Endodermal cell (in vitro differentiated cells): ENCODE data around the gene FAM53A. TPM values are rescaled to one million over a fixed set of nuclear protein-coding genes. Genes with fewer than 3 reads are reported as not detected.
A peak's percentile ranks its signal among the peaks of the same experiment; 100 is the strongest.

ENCODE experiments used
- DNase-seq: peaks from one replicate; pipeline ENCODE4 v3.0.0-alpha.2; 2017
- H3K27ac ChIP-seq: 2 replicates; pipeline ENCODE4 v1.5.1; 2013; ENCODE audit warnings: mild to moderate bottlenecking, low read depth, low read length, moderate library complexity
- H3K27me3 ChIP-seq: 2 replicates; pipeline ENCODE4 v1.6.1; 2013; ENCODE audit warnings: mild to moderate bottlenecking, low read length, moderate library complexity; ENCODE audit not compliant: insufficient read depth, control insufficient read depth, poor library complexity, severe bottlenecking
- H3K36me3 ChIP-seq: 2 replicates; pipeline ENCODE4 v1.7.0; 2013; ENCODE audit warnings: mild to moderate bottlenecking, low read length, moderate library complexity; ENCODE audit not compliant: control insufficient read depth, insufficient read depth
- H3K4me1 ChIP-seq: one replicate; pipeline ENCODE4 v1.7.0; 2013; ENCODE audit warnings: low read length; ENCODE audit not compliant: control insufficient read depth, insufficient read depth
- H3K4me3 ChIP-seq: 2 replicates; pipeline ENCODE4 v1.5.1; 2013; ENCODE audit warnings: mild to moderate bottlenecking, low read length, moderate library complexity
- H3K9ac ChIP-seq: 2 replicates; pipeline ENCODE4 v1.6.1; 2013; ENCODE audit warnings: mild to moderate bottlenecking, low read length, moderate library complexity; ENCODE audit not compliant: poor library complexity, severe bottlenecking; ENCODE audit errors: extremely low read depth
- H3K9me3 ChIP-seq: 2 replicates; pipeline ENCODE4 v1.6.1; 2013; ENCODE audit warnings: mild to moderate bottlenecking, low read length, moderate library complexity; ENCODE audit not compliant: control insufficient read depth
- H3K27ac Mint-ChIP-seq: 2 replicates; pipeline ENCODE4 v1.8.0; 2020; ENCODE audit warnings: mixed read lengths
- H3K27me3 Mint-ChIP-seq: 2 replicates; pipeline ENCODE4 v1.8.0; 2021; ENCODE audit warnings: mild to moderate bottlenecking, mixed read lengths; ENCODE audit not compliant: insufficient read depth
- H3K36me3 Mint-ChIP-seq: 2 replicates; pipeline ENCODE4 v1.8.0; 2020; ENCODE audit warnings: low read depth, mixed read lengths
- H3K4me1 Mint-ChIP-seq: 2 replicates; pipeline ENCODE4 v1.8.0; 2020; ENCODE audit warnings: mixed read lengths
- H3K4me3 Mint-ChIP-seq: 2 replicates; pipeline ENCODE4 v1.8.0; 2020; ENCODE audit warnings: mild to moderate bottlenecking, moderate library complexity, mixed read lengths
- H3K9me3 Mint-ChIP-seq: 2 replicates; pipeline ENCODE4 v1.8.0; 2020; ENCODE audit warnings: mild to moderate bottlenecking, mixed read lengths
- WGBS, 2 experiments: methylation state at CpG; one replicate each; pipeline versions ENCODE4 v1.1.5 to v1.1.7; 2013; ENCODE audit warnings: missing lambda C conversion rate in 2 of 2, mixed read lengths in 1 of 2; ENCODE audit not compliant: insufficient coverage in 1 of 2, insufficient read length in 1 of 2; 5-methylcytosine and 5-hydroxymethylcytosine counted together
- total RNA-seq, 2 donors: library from RNA; stranded (reverse); fragmentation: NEBNext Ultra II Directional in 1 of 2; extraction: Animal tissue kit (Norgen Biotek cat#: 25700) in 1 of 2; gene quantifications; 2 replicates in 1 of 2; 3 replicates in 1 of 2; pipeline ENCODE4 v1.2.1, GENCODE V29; 2021
- TF ChIP-seq, protein P1 (sequence below): fragments of 200-600 bp; sonication (generic); conservative IDR thresholded peaks from 2 replicates; pipeline ENCODE4 v1.5.0; 2021; ENCODE audit warnings: antibody characterized with exemption, mild to moderate bottlenecking

The FAM53A gene
- total RNA-seq, 2 donors from 2014 or later: 3.7 to 4.9 TPM

DNA sequence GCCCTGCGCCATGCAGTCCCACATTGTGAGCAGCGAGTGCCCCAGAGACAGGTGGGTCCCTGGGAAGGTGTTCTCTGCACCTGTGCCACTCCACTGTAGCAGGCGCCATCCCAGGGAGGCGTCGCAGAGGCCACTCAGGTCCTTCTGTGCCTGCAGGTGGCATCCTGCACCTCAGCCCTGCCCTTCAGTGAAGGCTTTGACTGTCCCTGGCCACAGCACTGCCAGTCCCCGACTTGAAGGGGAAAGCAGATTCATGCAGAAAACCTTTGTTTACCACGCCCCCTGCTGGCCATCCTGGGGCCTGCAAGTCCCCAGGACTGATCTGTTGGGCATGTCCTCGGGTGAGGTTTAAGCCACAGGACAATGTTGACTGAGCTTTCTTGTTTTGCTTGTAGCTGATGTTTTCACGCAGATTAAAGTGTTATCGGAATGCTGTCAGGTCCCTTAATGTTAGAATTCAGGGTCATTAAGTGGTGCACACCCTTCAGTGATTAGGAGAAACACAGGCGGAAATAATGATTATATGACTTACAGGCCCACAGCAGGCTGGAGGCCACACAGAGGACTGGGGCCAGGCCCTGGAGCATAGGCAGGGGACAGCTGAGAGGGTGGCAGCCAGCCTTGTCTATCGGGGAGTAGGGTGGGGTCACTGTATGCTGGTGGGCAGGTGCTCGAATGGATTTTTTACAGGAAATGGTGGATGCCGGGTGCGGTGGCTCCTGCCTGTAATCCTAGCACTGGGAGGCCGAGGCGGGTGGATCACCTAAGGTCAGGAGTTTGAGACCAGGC, 42.2 kb upstream of the FAM53A start:
- 71 to 72% methylated on average over 13 to 17 of the region's 17 CpGs for WGBS, 2 experiments
- peaks cover 52% of the 10 kb centered on the region for H3K36me3 Mint-ChIP-seq
- TF ChIP-seq, protein P1, sequence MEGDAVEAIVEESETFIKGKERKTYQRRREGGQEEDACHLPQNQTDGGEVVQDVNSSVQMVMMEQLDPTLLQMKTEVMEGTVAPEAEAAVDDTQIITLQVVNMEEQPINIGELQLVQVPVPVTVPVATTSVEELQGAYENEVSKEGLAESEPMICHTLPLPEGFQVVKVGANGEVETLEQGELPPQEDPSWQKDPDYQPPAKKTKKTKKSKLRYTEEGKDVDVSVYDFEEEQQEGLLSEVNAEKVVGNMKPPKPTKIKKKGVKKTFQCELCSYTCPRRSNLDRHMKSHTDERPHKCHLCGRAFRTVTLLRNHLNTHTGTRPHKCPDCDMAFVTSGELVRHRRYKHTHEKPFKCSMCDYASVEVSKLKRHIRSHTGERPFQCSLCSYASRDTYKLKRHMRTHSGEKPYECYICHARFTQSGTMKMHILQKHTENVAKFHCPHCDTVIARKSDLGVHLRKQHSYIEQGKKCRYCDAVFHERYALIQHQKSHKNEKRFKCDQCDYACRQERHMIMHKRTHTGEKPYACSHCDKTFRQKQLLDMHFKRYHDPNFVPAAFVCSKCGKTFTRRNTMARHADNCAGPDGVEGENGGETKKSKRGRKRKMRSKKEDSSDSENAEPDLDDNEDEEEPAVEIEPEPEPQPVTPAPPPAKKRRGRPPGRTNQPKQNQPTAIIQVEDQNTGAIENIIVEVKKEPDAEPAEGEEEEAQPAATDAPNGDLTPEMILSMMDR: peak; percentile 99
- H3K27me3 Mint-ChIP-seq: no peaks in the 10 kb centered on the region
- H3K36me3 ChIP-seq: peaks cover 73% of the 10 kb centered on the region
- H3K27me3 ChIP-seq: no peaks in the 10 kb centered on the region
- H3K4me1 Mint-ChIP-seq: peaks cover 19% of the 10 kb centered on the region
- H3K27ac Mint-ChIP-seq: peak overlapping the region; percentile 86
- H3K9ac ChIP-seq: no peak overlapping the region
- peak; percentile 98 for DNase-seq
- no peaks in the 10 kb centered on the region for H3K9me3 ChIP-seq
- no peaks in the 10 kb centered on the region for H3K4me1 ChIP-seq
- no peaks in the 10 kb centered on the region for H3K9me3 Mint-ChIP-seq
- H3K4me3 Mint-ChIP-seq: no peak overlapping the region
- no peak overlapping the region for H3K4me3 ChIP-seq
- H3K27ac ChIP-seq: no peak overlapping the region

DNA sequence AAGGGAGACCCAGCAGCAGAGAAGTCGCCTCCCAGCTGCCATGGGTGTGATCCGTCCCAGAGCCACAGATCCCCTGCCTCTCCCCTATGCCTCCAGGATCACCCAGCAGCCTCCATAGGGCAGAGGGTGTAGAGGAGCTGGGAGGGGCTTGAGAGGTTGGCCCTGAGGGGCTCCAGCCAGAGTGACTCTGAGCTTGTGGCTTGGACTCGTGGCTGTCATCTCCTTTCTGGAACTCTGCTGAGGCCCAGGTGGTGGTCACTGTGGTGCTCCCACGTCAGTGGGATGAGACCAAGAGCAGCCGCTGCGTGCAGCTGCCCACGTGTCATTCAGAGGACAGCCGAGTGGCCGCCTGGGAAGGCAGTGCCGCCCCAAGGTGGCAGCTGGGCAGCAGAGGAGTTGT, 41.4 kb upstream of the FAM53A start:
- Histone ChIP-seq H3K4me1 (no peaks in the 10 kb centered on the region), H3K9me3 (no peaks in the 10 kb centered on the region), H3K27ac (no peak overlapping the region), H3K9ac (no peak overlapping the region), H3K4me3 (no peak overlapping the region), H3K27me3 (no peaks in the 10 kb centered on the region), H3K36me3 (peaks cover 65% of the 10 kb centered on the region)
- Mint-ChIP-seq H3K4me3 (no peak overlapping the region), H3K4me1 (peaks cover 19% of the 10 kb centered on the region), H3K27ac (peak overlapping the region; percentile 41), H3K36me3 (peaks cover 45% of the 10 kb centered on the region), H3K27me3 (no peaks in the 10 kb centered on the region), H3K9me3 (no peaks in the 10 kb centered on the region)
- TF ChIP-seq, protein P1: no peak
- WGBS, 2 experiments: 87 to 93% methylated on average over 6 to 10 of the region's 10 CpGs
- DNase-seq: no peak

DNA sequence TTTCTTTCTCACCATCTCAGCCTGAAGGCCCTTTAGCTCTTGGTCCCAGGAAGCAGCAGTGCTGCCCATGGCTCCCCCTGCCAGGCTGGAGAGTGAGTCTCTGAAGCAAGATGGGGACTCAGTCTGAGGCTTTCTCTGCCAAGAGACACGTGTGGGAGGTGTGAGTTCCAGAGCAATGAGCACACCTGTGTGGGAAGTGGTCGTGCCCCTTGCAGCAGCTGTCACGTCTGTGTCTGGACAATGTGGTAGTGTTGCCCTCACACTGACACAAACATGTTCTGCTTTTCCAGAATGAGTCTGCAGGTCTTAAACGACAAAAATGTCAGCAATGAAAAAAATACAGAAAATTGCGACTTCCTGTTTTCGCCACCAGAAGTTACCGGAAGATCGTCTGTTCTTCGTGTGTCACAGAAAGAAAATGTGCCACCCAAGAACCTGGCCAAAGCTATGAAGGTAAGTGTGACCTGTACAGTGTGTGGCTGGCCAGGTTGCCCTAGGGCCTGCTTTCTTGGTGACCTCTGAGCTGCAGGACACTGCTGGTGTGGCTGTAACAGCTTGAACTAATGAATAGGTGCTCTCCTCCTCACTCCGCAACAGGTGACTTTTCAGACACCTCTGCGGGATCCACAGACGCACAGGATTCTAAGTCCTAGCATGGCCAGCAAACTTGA, 39.2 kb upstream of the FAM53A start:
- Mint-ChIP-seq H3K36me3 (peaks cover 38% of the 10 kb centered on the region), H3K27me3 (no peaks in the 10 kb centered on the region), H3K9me3 (no peaks in the 10 kb centered on the region), H3K4me1 (peaks cover 30% of the 10 kb centered on the region), H3K4me3 (peak overlapping the region; percentile 93), H3K27ac (peak overlapping the region; percentile 70)
- H3K4me1 ChIP-seq: peaks cover 3% of the 10 kb centered on the region
- TF ChIP-seq, protein P1: no peak
- no peaks in the 10 kb centered on the region for H3K9me3 ChIP-seq
- no peak overlapping the region for H3K9ac ChIP-seq
- H3K36me3 ChIP-seq: peaks cover 50% of the 10 kb centered on the region
- WGBS, 2 experiments: 91 to 92% methylated on average over 11 to 12 of the region's 12 CpGs
- no peaks in the 10 kb centered on the region for H3K27me3 ChIP-seq
- H3K27ac ChIP-seq: no peak overlapping the region
- H3K4me3 ChIP-seq: peak overlapping the region; percentile 79
- no peak for DNase-seq
